Thoracic aorta (tissue), 2 donors: ENCODE results near the gene ALCAM. TPM values are rescaled to one million over a fixed set of nuclear protein-coding genes. Genes with fewer than 3 reads are reported as not detected.
"Not testable (repeated sequence)": the region's sequence is repeated elsewhere in the genome, so short reads cannot be mapped to it uniquely, and the experiment has no call there.

Experiments used
- ATAC-seq: fragments of 150-250 bp; one replicate; pipeline ENCODE4 v1.8.0; 2017; ENCODE audit warnings: low read depth; ENCODE audit not compliant: insufficient number of reproducible peaks, low FRiP score
- DNase-seq: peaks from one replicate; pipeline ENCODE4 v3.0.0-alpha.2; 2020; ENCODE audit warnings: low spot score
- H3K27ac ChIP-seq, 2 donors: fragments of 200-600 bp; sonication (generic); 1 replicate in 1 of 2; 2 replicates in 1 of 2; pipeline ENCODE4 v1.5.1; 2016; ENCODE audit warnings: mild to moderate bottlenecking in 2 of 2, moderate library complexity in 2 of 2
- H3K27me3 ChIP-seq: fragments of 200-600 bp; sonication (generic); replicated peaks from 2 replicates; pipeline ENCODE4 v1.6.0; 2016; ENCODE audit warnings: mild to moderate bottlenecking; ENCODE audit not compliant: insufficient read depth
- H3K36me3 ChIP-seq: fragments of 200-600 bp; sonication (generic); one replicate; pipeline ENCODE4 v1.5.1; 2016
- H3K4me1 ChIP-seq, 2 donors: fragments of 200-600 bp; sonication (generic); 1 replicate in 1 of 2; 2 replicates in 1 of 2; pipeline versions ENCODE4 v1.5.1 to v1.6.0; 2016; ENCODE audit warnings: low read depth in 2 of 2, mild to moderate bottlenecking in 1 of 2; ENCODE audit not compliant: control insufficient read depth in 1 of 2
- H3K4me3 ChIP-seq: fragments of 200-600 bp; sonication (generic); 2 replicates; pipeline ENCODE4 v1.5.1; 2016; ENCODE audit warnings: mild to moderate bottlenecking
- H3K9me3 ChIP-seq: fragments of 200-600 bp; sonication (generic); 2 replicates; pipeline ENCODE4 v1.5.1; 2016
- total RNA-seq, 2 donors: library from RNA; depleted of rRNA; stranded (reverse); fragments of >200 nt; gene quantifications; one replicate each; pipeline versions ENCODE4 v1.1.0 to v1.2.3, GENCODE V29; 2016
- TF ChIP-seq, protein P1 (sequence below): fragments of 200-600 bp; sonication (generic); IDR thresholded peaks from one replicate; pipeline ENCODE4 v1.5.1; 2019; ENCODE audit warnings: antibody characterized with exemption

ALCAM gene
- total RNA-seq, 2 donors from 2014 or later, result 109 to 122 TPM

DNA sequence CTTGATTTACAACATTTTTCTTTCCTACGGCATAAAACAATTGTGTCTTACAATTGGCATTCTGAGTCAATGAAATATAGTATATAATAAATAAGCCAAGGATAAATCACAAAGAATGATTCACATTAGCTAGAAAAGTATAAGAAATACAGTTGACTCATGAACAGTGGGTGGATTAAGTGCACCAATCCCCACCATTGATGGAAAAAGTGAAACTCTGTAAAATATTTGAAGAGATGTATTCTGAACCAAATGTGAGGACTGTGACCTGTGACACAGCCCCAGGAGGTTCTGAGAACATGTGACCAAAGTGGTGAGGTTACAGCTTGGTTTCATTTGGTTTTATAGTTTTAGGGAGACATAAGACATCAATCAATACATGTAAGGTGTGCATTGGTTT, 227.5 kb downstream of the ALCAM start:
- H3K9me3 ChIP-seq, result no peaks in the 10 kb centered on the region
- no peak for ATAC-seq
- H3K27me3 ChIP-seq, result no peaks in the 10 kb centered on the region
- H3K4me1 ChIP-seq, result no peaks in the 10 kb centered on the region
- TF ChIP-seq, protein P1, sequence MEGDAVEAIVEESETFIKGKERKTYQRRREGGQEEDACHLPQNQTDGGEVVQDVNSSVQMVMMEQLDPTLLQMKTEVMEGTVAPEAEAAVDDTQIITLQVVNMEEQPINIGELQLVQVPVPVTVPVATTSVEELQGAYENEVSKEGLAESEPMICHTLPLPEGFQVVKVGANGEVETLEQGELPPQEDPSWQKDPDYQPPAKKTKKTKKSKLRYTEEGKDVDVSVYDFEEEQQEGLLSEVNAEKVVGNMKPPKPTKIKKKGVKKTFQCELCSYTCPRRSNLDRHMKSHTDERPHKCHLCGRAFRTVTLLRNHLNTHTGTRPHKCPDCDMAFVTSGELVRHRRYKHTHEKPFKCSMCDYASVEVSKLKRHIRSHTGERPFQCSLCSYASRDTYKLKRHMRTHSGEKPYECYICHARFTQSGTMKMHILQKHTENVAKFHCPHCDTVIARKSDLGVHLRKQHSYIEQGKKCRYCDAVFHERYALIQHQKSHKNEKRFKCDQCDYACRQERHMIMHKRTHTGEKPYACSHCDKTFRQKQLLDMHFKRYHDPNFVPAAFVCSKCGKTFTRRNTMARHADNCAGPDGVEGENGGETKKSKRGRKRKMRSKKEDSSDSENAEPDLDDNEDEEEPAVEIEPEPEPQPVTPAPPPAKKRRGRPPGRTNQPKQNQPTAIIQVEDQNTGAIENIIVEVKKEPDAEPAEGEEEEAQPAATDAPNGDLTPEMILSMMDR, result no peak
- no peaks in the 10 kb centered on the region for H3K36me3 ChIP-seq
- H3K4me3 ChIP-seq, result no peak overlapping the region
- H3K27ac ChIP-seq, result no peak overlapping the region
- no peak for DNase-seq

DNA sequence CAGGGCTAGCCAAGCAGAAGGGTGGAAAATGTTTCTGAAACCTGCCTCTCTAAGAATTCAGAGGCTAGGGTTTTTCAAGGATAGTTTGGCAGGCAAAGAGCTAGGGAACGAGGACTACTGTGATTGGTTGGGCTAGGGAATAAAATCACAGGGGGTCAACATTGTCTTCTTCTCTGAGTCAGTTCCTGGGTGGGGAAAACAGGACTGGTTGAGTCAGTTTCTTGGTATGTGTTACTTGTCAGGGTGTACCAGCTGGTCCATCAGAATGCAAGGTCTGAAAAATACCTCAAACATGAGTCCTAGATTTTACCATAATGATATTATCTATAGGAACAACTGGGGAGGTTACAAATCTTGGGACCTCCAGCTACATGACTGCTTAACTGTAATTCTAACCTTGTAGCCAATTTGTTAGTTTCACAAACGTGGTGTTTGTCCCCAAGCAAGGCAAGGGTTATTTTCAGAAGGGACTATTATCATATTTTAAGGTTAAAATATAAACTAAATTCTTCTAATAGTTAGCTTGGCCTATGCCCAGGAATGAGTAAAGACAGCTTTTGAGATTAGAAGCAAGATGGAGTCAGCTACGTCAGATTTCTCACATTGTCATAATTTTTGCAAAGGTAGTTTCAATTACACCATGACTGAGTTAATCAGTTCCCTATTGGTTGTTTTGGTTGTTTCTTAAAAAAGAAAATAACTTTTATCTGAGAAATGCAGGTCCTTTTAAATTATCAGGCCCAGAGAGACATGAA, 231.5 kb downstream of the ALCAM start:
- H3K36me3 ChIP-seq, result no peaks in the 10 kb centered on the region
- no peak overlapping the region for H3K4me3 ChIP-seq
- H3K4me1 ChIP-seq, result no peaks in the 10 kb centered on the region
- TF ChIP-seq, protein P1, result no peak
- H3K27me3 ChIP-seq, result no peaks in the 10 kb centered on the region
- no peak overlapping the region for H3K27ac ChIP-seq
- DNase-seq (no peak), ATAC-seq (no peak)
- H3K9me3 ChIP-seq, result no peaks in the 10 kb centered on the region

DNA sequence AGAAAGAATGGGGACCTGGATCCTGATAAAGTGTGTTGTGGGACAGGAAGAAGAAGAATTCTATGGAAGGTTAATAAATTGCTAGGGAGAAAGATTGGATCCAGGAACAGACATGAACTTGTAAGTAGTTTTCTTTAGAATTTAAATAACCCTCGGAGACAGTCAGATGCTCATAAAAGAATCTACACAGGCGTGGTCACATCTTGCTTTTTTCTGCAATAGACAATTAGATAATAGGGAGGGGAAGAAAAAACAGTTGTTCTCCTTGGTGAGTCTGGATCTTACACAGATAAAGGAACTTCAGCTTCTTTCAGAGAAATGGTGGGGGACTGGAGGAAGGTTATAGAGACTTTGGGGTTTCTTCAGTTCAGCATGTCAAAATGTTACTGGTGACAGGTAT, 232.6 kb downstream of the ALCAM start:
- DNase-seq (no peak), ATAC-seq (no peak)
- no peaks in the 10 kb centered on the region for H3K36me3 ChIP-seq
- no peaks in the 10 kb centered on the region for H3K4me1 ChIP-seq
- H3K4me3 ChIP-seq, result no peak overlapping the region
- H3K27ac ChIP-seq, result no peak overlapping the region
- TF ChIP-seq, protein P1, result no peak
- H3K27me3 ChIP-seq, result no peaks in the 10 kb centered on the region
- no peaks in the 10 kb centered on the region for H3K9me3 ChIP-seq

DNA sequence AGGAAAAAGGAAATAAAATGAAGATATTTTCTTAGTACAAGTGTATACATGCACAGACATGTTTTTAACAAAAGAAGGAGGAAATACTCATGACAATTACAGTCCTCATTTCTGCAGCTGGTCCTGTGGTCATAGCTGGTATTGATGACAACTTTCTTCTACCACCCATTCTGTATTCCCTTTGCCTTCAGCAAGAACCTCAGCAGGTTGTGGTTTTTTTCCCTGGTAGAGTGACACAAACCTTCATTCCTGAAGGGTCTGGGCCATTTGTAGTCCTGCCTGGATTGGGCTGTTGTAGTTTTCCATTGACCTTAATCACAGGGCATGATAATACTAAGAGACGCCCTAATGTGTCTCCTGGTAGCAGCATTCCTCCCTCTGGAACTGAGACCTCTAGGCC, 235.0 kb downstream of the ALCAM start:
- not testable (repeated sequence) for H3K4me1 ChIP-seq, H3K36me3 ChIP-seq, H3K4me3 ChIP-seq, H3K9me3 ChIP-seq, H3K27me3 ChIP-seq, H3K27ac ChIP-seq, DNase-seq, ATAC-seq

DNA sequence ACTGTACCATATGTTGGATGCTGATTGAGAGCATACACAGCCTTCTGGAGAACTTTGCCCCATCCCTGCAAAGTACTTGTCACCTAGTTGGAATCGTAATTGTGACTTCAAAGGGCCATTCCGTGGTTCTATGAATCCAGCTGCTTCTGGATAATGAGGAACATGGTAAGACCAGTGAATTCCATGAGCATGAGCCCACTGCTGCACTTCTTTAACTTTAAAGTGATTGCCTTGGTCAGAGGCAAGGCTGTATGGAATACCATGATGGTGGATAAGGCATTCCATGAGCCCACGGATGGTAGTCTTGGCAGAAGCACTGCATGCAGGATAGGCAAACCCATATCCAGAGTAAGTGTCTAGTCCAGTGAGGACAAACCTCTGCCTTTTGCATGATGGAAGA, 235.6 kb downstream of the ALCAM start:
- not testable (repeated sequence) for H3K36me3 ChIP-seq, ATAC-seq, H3K4me3 ChIP-seq, H3K27ac ChIP-seq, H3K9me3 ChIP-seq, DNase-seq, H3K4me1 ChIP-seq, H3K27me3 ChIP-seq

DNA sequence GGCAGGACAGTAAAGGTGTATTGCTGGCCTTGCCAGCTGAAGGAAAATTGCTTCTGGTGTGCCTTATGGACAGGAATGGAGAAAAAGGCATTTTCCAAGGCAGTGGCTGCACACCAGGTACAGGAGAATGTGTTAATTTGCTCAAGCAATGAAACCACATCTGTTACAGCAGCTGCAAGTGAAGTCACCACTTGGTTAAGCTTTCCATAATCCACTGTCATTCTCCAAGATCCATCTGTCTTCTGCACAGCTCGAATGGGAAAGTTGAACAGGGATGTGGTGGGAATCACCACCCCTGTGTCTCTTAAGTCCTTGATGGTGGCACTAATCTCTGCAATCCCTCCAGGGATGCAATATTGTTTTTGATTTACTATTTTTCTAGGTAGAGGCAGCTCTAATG, 236.8 kb downstream of the ALCAM start:
- not testable (repeated sequence) for ATAC-seq, H3K4me1 ChIP-seq, H3K9me3 ChIP-seq, H3K36me3 ChIP-seq, H3K27me3 ChIP-seq, DNase-seq, H3K4me3 ChIP-seq, H3K27ac ChIP-seq

DNA sequence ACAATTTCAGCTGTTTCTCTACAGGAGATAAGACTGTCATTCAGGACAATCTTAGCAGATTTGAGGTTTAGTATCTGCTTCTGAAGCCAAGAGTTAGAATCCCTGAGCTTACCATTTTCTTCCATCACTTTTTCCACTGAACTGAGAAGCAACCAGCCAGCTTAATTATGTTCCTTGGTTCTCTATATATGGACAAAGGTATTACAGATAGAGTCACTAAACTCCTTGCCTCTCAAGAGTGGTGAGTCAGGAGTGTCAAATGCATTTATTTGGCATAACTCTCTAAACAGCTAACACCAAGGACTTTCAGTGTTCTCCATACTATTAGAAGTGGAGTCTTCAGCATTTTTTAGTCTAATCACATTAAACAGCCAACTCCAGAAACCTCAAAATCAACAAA, 239.3 kb downstream of the ALCAM start:
- H3K27ac ChIP-seq, result no peak overlapping the region
- no peaks in the 10 kb centered on the region for H3K4me1 ChIP-seq
- H3K36me3 ChIP-seq, result no peaks in the 10 kb centered on the region
- ATAC-seq (no peak), DNase-seq (no peak)
- TF ChIP-seq, protein P1, result no peak
- H3K4me3 ChIP-seq, result no peak overlapping the region
- no peaks in the 10 kb centered on the region for H3K9me3 ChIP-seq
- H3K27me3 ChIP-seq, result no peaks in the 10 kb centered on the region
